Trophoblast cell (in vitro differentiated cells and primary cell): ENCODE results near the gene RERGL. TPM values are rescaled to one million over a fixed set of nuclear protein-coding genes. Genes with fewer than 3 reads are reported as not detected.

Source experiments
- DNase-seq, 2 donors: peaks; one replicate each; pipeline ENCODE4 v3.0.0-alpha.2; 2016
- H2AFZ ChIP-seq: 2 replicates; pipeline ENCODE4 v1.6.1; 2013; ENCODE audit warnings: low read length, moderate library complexity, mild to moderate bottlenecking; ENCODE audit not compliant: insufficient read depth, poor library complexity
- H2AK5ac ChIP-seq: 2 replicates; pipeline ENCODE4 v1.6.1; 2013; ENCODE audit warnings: mild to moderate bottlenecking, low read length
- H2BK120ac ChIP-seq: 2 replicates; pipeline ENCODE4 v1.6.1; 2013; ENCODE audit warnings: low read length, mild to moderate bottlenecking, moderate library complexity; ENCODE audit not compliant: insufficient read depth, poor library complexity
- H2BK12ac ChIP-seq: 2 replicates; pipeline ENCODE4 v1.6.1; 2013; ENCODE audit warnings: mild to moderate bottlenecking, low read length, moderate library complexity
- H2BK5ac ChIP-seq: 2 replicates; pipeline ENCODE4 v1.6.1; 2013; ENCODE audit warnings: low read length, low read depth, moderate library complexity, mild to moderate bottlenecking; ENCODE audit not compliant: poor library complexity
- H3K14ac ChIP-seq: 2 replicates; pipeline ENCODE4 v1.6.1; 2013; ENCODE audit warnings: mild to moderate bottlenecking, low read length
- H3K18ac ChIP-seq: 2 replicates; pipeline ENCODE4 v1.6.1; 2013; ENCODE audit warnings: mild to moderate bottlenecking, low read length
- H3K23ac ChIP-seq: 2 replicates; pipeline ENCODE4 v1.6.1; 2013; ENCODE audit warnings: low read length
- H3K27ac ChIP-seq: 2 replicates; pipeline ENCODE4 v1.5.1; 2013; ENCODE audit warnings: low read depth, mild to moderate bottlenecking, inconsistent platforms, low read length, moderate library complexity
- H3K27me3 ChIP-seq: 2 replicates; pipeline ENCODE4 v1.6.1; 2013; ENCODE audit warnings: inconsistent platforms, mild to moderate bottlenecking, low read length, moderate library complexity; ENCODE audit not compliant: insufficient read depth
- H3K36me3 ChIP-seq, 2 experiments: 1 replicate in 1 of 2; 2 replicates in 1 of 2; pipeline ENCODE4 v1.6.1; 2013; ENCODE audit warnings: low read length in 2 of 2, mild to moderate bottlenecking in 2 of 2, moderate library complexity in 1 of 2; ENCODE audit not compliant: insufficient read depth in 2 of 2, control insufficient read depth in 1 of 2
- H3K4ac ChIP-seq: 2 replicates; pipeline ENCODE4 v1.6.1; 2013; ENCODE audit warnings: low read depth, mild to moderate bottlenecking, low read length, moderate library complexity
- H3K4me1 ChIP-seq, 2 experiments: 1 replicate in 1 of 2; 2 replicates in 1 of 2; pipeline ENCODE4 v1.6.1; 2013; ENCODE audit warnings: low read length in 2 of 2, mild to moderate bottlenecking in 2 of 2, moderate library complexity in 1 of 2; ENCODE audit not compliant: insufficient read depth in 2 of 2, control insufficient read depth in 1 of 2
- H3K4me2 ChIP-seq: 2 replicates; pipeline ENCODE4 v1.6.1; 2013; ENCODE audit warnings: inconsistent platforms, mild to moderate bottlenecking, low read length, moderate library complexity
- H3K4me3 ChIP-seq: 2 replicates; pipeline ENCODE4 v1.5.1; 2013; ENCODE audit warnings: mild to moderate bottlenecking, low read depth, low read length, inconsistent platforms
- H3K79me1 ChIP-seq: one replicate; pipeline ENCODE4 v1.6.1; 2013; ENCODE audit warnings: low read length
- H3K79me2 ChIP-seq: 2 replicates; pipeline ENCODE4 v1.6.1; 2013; ENCODE audit warnings: low read length, mild to moderate bottlenecking; ENCODE audit not compliant: control insufficient read depth, insufficient read depth, poor library complexity
- H3K9ac ChIP-seq: 2 replicates; pipeline ENCODE4 v1.6.1; 2013; ENCODE audit warnings: mild to moderate bottlenecking, low read length
- H3K9me3 ChIP-seq: 2 replicates; pipeline ENCODE4 v1.6.1; 2013; ENCODE audit warnings: low read depth, mild to moderate bottlenecking, control low read depth, inconsistent platforms, low read length; ENCODE audit not compliant: insufficient read depth
- H4K12ac ChIP-seq: 2 replicates; pipeline ENCODE4 v1.6.1; 2013; ENCODE audit warnings: low read depth, mild to moderate bottlenecking, low read length, moderate library complexity
- H4K8ac ChIP-seq: 2 replicates; pipeline ENCODE4 v1.6.1; 2013; ENCODE audit warnings: low read depth, mild to moderate bottlenecking, low read length, moderate library complexity
- H4K91ac ChIP-seq: one replicate; pipeline ENCODE4 v1.6.1; 2013; ENCODE audit warnings: low read depth, mild to moderate bottlenecking, low read length, moderate library complexity
- WGBS: extraction: QIAGEN DNeasy Blood & Tissue Kit; methylation state at CpG from one replicate; pipeline ENCODE4 v1.1.7; 2013; ENCODE audit warnings: missing lambda C conversion rate; ENCODE audit not compliant: insufficient read length, insufficient coverage; ENCODE audit errors: extremely low coverage; 5-methylcytosine and 5-hydroxymethylcytosine counted together
- polyA plus RNA-seq: library from polyadenylated mRNA; stranded (reverse); fragments of 200-250 nt; gene quantifications from 2 replicates; pipeline ENCODE4 v1.2.3, GENCODE V29; 2013

RERGL gene, protein sequence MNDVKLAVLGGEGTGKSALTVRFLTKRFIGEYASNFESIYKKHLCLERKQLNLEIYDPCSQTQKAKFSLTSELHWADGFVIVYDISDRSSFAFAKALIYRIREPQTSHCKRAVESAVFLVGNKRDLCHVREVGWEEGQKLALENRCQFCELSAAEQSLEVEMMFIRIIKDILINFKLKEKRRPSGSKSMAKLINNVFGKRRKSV
- polyA plus RNA-seq = 0.24 and 0.25 TPM in 2 replicates

DNA sequence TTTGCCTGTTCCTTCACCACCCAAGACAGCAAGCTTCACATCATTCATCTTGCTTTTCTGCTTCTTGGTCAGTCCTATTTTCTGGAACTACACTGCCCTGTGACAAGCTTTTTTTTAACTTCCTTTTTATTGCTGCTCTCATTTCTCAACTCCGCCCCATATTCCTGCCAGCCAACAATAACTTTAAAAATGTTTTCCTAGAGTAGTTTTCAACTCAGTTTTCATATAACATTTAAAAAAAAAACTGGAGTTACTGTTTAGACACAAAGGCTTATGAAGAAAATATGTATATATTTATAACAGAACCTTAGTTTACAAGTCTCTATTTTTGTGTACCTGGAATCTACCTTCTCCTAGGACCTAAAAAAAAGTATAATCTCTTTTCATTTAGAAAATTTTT is at the start of gene RERGL:
Gene RERGL, minus strand, starts transcription at position 101 of the 400 bp plus-strand sequence. Its CDS starts 53 bp downstream, at position 48.
- H4K12ac ChIP-seq = no peak within 1 kb of the TSS
- no CpG with 5 or more reads among the region's 1 CpG for WGBS
- no peak within 1 kb of the TSS for H3K4me3 ChIP-seq
- no peaks in the 10 kb centered on the region for H3K79me2 ChIP-seq
- H3K14ac ChIP-seq = no peak within 1 kb of the TSS
- H3K79me1 ChIP-seq = no peaks in the 10 kb centered on the region
- no peak within 1 kb of the TSS for H3K23ac ChIP-seq
- H3K9me3 ChIP-seq = no peaks in the 10 kb centered on the region
- no peak within 1 kb of the TSS for H3K18ac ChIP-seq
- no peak within 1 kb of the TSS for H3K9ac ChIP-seq
- no peak within 1 kb of the TSS for H4K91ac ChIP-seq
- H3K27ac ChIP-seq = no peak within 1 kb of the TSS
- H2AFZ ChIP-seq = no peak within 1 kb of the TSS
- no peak within 1 kb of the TSS for H2BK12ac ChIP-seq
- no peak within 1 kb of the TSS for H2AK5ac ChIP-seq
- H2BK5ac ChIP-seq = no peak within 1 kb of the TSS
- DNase-seq = no peak
- no peaks in the 10 kb centered on the region for H3K4me1 ChIP-seq
- H3K27me3 ChIP-seq = no peaks in the 10 kb centered on the region
- H2BK120ac ChIP-seq = no peak within 1 kb of the TSS
- H4K8ac ChIP-seq = no peak within 1 kb of the TSS
- no peaks in the 10 kb centered on the region for H3K36me3 ChIP-seq
- H3K4me2 ChIP-seq = no peak within 1 kb of the TSS
- no peak within 1 kb of the TSS for H3K4ac ChIP-seq

DNA sequence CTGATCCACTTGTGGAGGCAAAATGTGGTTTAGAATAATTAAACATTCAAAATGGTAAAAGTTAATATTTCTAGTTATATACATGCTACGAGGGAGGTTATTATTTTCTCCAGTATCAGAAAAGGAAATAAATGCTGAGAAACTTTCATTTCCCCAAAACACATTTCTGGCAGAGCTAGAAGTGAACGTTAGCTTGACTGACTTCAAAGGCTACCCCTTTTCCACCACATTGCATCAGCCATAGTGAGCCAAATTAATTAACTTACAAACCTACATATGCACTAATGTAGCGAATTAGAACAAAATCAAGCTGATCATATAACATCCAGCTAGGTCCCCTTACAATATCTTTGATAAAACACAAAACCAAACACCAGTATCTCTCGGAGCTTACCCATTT is 49.3 kb upstream of the RERGL start:
- H2AK5ac ChIP-seq = no peak overlapping the region
- no peak overlapping the region for H3K4me2 ChIP-seq
- H2AFZ ChIP-seq = no peak overlapping the region
- no peak overlapping the region for H4K91ac ChIP-seq
- H3K27ac ChIP-seq = no peak overlapping the region
- H3K4me3 ChIP-seq = no peak overlapping the region
- H2BK5ac ChIP-seq = no peak overlapping the region
- H3K9me3 ChIP-seq = no peaks in the 10 kb centered on the region
- no peak overlapping the region for H3K23ac ChIP-seq
- H3K18ac ChIP-seq = no peak overlapping the region
- H3K27me3 ChIP-seq = no peaks in the 10 kb centered on the region
- no peaks in the 10 kb centered on the region for H3K79me1 ChIP-seq
- H3K79me2 ChIP-seq = no peaks in the 10 kb centered on the region
- H3K4me1 ChIP-seq = no peaks in the 10 kb centered on the region
- DNase-seq = no peak
- no peak overlapping the region for H3K9ac ChIP-seq
- H3K14ac ChIP-seq = no peak overlapping the region
- H3K4ac ChIP-seq = no peak overlapping the region
- H3K36me3 ChIP-seq = no peaks in the 10 kb centered on the region
- no peak overlapping the region for H2BK12ac ChIP-seq
- no peak overlapping the region for H4K8ac ChIP-seq
- H2BK120ac ChIP-seq = no peak overlapping the region
- H4K12ac ChIP-seq = no peak overlapping the region
- no CpG with 5 or more reads among the region's 4 CpGs for WGBS

GRCh38 chr12:18135509-18135908 is 45.5 kb upstream of the RERGL start:
- H3K9me3 ChIP-seq = no peaks in the 10 kb centered on the region
- H3K4me1 ChIP-seq = no peaks in the 10 kb centered on the region
- H3K27me3 ChIP-seq = no peaks in the 10 kb centered on the region
- no peak overlapping the region for H4K12ac ChIP-seq
- H2BK12ac ChIP-seq = no peak overlapping the region
- no peak overlapping the region for H4K91ac ChIP-seq
- no peaks in the 10 kb centered on the region for H3K79me1 ChIP-seq
- H3K36me3 ChIP-seq = no peaks in the 10 kb centered on the region
- H2BK5ac ChIP-seq = no peak overlapping the region
- no peak overlapping the region for H3K27ac ChIP-seq
- no peak for DNase-seq
- no peak overlapping the region for H3K4me2 ChIP-seq
- H3K4me3 ChIP-seq = no peak overlapping the region
- H2BK120ac ChIP-seq = no peak overlapping the region
- no peak overlapping the region for H4K8ac ChIP-seq
- H3K14ac ChIP-seq = no peak overlapping the region
- H2AFZ ChIP-seq = no peak overlapping the region
- no peak overlapping the region for H3K18ac ChIP-seq
- no peak overlapping the region for H3K23ac ChIP-seq
- H3K4ac ChIP-seq = no peak overlapping the region
- no CpG with 5 or more reads among the region's 8 CpGs for WGBS
- no peak overlapping the region for H2AK5ac ChIP-seq
- H3K9ac ChIP-seq = no peak overlapping the region
- H3K79me2 ChIP-seq = no peaks in the 10 kb centered on the region

- Histone ChIP-seq H3K14ac (no peak overlapping the region), H2BK5ac (no peak overlapping the region), H3K4me2 (no peak overlapping the region), H3K79me1 (no peaks in the 10 kb centered on the region), H2AFZ (no peak overlapping the region), H3K4ac (no peak overlapping the region), H2BK120ac (no peak overlapping the region), H3K9ac (no peak overlapping the region), H3K4me3 (no peak overlapping the region), H3K79me2 (no peaks in the 10 kb centered on the region), H4K12ac (no peak overlapping the region), H2AK5ac (no peak overlapping the region), H3K27me3 (no peaks in the 10 kb centered on the region), H4K8ac (no peak overlapping the region), H3K27ac (no peak overlapping the region), H3K23ac (no peak overlapping the region), H3K4me1 (no peaks in the 10 kb centered on the region), H3K36me3 (no peaks in the 10 kb centered on the region), H3K18ac (no peak overlapping the region), H2BK12ac (no peak overlapping the region), H3K9me3 (no peaks in the 10 kb centered on the region), H4K91ac (no peak overlapping the region)
- WGBS = no CpG with 5 or more reads among the region's 3 CpGs
- DNase-seq = no peak
Measured at GRCh38 chr12:18135086-18135485, 45.1 kb upstream of the RERGL start.
